Activated CD8-positive, alpha-beta memory T cell treated with anti-CD3 and anti-CD28 coated beads, Interleukin-2, amount 50 U/mL, for 1 hour (primary cell): Measurements from ENCODE around the gene MTHFD1.

Source experiments
- DNase-seq: peaks from one replicate; pipeline ENCODE4 v3.0.0-alpha.2; 2020; ENCODE audit errors: extremely low read depth

The MTHFD1 gene

DNA sequence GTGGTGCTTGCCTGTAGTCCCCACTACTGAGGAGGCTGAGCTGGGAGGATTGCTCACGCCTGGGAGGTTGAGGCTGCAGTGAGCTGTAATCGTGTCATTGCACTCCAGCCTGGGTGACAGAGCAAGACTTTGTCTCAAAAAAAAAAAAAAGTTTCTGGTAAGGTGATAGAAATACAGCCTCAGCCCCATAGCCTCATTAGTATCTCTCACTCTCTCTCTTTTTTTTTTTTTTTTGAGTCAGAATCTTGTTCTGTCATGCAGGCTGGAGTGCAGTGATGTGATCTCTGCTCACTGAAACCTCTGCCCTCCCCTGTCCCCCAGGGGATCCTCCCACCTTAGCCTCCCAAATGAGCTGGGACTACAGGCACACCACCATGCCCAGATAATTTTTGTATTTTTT is 19.2 kb downstream of the MTHFD1 start:
- DNase-seq = no peak

DNA sequence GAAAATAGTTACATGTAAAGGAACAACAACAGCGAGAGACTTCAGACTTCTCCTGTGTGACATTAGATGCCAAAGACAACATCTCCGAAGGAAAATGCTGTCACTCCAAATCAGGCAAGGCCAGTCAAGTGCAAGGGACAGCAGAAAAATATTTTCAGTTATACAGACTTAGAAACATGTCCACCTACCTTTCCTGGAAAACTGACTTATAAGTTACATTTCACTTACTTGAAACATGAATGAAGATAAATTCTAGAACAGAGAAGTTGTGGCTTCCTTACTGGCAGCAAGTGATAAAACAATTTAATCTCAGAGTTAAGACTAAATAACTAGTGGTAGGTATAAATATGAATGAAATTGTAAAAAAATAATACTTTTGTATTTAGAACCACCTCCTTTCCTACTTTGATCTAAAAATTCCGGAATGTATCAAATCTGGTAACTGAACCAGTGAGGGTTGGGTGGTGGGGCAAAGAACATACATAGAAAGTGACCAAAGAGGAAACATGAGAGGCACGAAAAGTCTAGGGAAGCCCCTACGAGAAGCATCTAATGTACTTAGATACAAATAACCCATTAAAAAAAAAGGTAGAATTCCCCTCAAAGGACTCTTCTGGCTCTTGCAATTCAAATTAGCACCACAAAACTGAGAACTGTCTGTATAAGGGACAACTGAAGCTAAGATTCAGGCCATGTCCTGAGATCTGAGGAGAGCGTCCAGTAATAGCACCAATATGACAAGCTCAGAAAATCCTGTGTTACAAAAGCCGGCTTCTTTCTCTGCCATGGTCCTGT is 21.2 kb downstream of the MTHFD1 start:
- no peak for DNase-seq

DNA sequence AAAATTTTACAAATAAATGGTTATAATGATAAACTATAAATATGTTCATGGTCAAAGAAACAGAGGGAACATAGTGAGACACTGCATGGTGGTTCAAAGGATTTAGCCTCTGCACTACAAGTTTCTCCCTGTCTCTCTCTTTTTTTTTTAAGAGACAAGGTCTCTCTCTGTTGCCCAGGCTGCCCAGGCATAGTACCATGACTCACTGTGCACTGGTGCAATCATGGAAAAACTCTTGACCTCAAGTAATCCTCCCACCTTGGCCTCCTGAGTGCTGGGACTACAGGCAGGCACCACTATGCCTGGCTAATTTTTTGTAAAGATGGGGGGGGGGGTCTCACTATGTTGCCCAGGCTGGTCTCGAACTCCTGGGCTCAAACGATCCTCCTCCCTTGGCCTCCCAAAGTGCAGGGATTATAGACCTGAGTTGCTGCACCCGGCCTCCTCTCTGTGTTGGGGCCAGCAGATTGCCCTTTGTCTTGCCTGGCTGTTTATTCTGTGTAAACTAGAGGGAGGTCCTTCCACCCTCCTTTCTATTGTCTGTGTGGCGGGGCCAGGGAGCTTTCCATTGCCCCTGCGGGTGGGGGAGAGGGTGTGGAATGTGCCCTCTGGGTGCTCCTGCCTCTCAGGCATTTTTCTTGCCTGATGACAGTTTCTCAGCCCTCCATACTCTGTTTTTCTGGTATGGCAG is 22.1 kb downstream of the MTHFD1 start:
- no peak for DNase-seq

DNA sequence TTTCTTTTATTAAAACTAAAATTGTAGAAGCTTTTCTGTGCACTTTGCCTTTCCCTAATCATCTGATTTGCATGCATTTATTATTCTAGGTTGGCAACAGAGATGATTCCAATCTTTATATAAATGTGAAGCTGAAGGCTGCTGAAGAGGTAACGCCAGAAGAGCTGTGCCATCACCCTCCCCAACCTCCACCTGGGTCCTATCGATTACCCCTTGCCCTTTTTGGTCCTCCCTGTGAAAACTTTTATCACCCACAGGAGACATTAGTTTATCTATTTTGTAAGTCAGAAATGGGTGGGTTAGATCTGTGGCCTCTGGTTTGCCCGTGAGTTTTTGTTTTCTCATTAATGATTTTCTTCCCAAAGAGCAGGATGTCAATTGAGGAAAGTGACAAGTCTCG is 22.8 kb downstream of the MTHFD1 start:
- DNase-seq = no peak

DNA sequence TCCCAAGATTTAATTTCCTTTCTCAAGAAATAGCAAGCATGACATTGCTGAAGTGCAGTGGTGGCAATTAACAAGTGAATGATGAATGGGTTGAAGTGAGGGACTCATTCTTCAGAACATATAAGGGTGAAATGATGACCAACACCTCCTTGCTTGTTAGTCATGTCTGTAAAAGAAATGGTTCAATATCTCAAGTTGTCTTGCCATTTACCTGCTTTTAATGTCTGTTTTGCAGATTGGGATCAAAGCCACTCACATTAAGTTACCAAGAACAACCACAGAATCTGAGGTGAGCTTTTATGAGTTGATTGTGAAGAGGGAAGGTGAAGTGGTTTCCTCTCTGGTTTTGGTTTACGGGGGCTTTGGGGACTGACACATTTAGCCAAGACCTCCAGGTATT is 24.1 kb downstream of the MTHFD1 start:
- DNase-seq = no peak

DNA sequence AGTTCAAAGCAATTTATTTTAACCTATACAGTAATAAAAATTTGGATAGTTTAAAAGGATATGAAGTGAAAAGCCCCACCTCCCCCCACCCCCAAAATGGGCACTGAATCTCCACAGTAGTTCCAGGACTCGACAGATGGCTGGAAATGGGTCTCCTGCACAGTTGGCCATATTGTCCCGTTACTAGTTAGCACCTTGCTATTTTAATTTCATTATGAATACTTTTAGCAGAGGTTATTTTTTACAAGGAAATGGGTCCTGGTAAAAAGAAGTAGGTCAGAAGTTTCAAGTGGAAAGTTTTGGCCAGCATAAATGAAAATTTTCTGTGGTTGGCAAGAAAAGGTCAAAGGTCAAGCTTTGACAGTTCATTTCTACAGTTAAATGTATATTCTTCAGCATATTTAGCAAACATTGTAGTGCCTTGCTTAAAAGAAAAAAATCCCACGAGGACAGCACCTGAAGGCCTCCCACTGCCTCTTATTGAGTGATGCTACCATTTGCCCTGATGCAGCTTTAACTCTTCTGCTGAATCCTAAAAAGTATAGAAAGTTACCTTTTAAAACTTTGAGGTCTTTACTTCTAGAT is 28.3 kb downstream of the MTHFD1 start:
- no peak for DNase-seq

DNA sequence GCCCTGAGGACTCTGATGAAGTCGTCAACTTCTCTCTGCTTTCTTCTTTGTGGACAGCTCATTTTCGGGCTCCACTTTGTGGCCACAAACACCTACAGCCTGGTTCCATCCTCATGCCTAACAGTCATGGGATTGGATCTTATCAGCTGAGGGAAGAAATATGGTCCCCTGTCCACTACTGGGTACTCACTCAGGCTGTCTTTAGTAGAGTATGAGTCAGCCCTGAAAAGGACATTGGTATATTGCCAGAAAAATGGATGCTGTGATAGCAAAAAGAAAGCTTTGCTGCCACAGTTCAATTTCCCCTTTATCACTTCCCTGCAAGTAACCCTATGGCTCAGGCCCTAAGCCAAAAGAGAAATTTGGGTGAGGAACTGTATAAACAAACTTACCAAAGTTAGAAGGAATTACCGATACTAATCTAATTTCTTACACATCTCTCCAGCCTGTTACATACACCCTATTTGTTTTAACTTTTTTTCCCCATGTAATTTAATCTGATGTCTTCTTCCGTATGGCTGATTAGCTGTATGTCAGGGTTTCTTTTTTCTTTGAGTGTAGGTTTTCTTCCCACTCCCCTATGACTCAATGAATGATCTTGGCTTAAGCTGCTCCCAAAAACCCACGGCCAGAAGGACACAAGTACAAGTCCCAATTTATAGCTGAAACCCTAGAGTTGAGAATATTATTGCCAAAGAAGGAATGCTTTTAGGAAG is 29.1 kb downstream of the MTHFD1 start:
- DNase-seq = no peak

DNA sequence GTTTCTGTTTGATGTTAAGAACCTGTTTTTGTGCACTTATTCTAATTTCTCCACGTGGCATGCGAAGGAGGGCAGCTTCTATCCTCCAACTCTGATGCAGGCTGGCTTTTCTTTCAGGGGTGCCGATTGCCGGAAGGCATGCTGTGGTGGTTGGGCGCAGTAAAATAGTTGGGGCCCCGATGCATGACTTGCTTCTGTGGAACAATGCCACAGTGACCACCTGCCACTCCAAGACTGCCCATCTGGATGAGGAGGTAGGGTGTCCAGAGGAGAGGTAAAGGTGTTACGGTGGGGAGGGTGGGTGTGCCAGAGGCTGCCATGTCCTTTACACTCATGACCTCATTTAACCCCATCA is 29.6 kb downstream of the MTHFD1 start:
- no peak for DNase-seq

DNA sequence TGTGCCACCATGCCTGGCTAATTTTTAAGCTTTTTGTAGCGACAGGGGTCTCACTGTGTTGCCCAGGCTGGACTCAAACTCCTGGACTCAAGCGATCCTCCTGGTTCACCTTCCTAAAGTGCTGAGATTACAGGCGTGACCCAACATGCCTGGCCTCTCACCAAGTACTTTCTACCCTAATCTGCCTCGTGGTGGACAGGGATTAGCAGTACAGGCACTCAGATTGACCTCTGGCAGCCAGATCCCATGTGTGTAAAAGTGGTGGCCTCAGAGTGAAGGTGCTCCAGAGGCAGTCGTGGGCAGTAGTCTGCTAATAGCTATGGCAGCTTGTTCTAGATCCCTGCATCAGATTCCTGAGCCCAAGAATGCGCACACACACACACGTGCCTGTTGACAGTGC is 30.9 kb downstream of the MTHFD1 start:
- DNase-seq = no peak

DNA sequence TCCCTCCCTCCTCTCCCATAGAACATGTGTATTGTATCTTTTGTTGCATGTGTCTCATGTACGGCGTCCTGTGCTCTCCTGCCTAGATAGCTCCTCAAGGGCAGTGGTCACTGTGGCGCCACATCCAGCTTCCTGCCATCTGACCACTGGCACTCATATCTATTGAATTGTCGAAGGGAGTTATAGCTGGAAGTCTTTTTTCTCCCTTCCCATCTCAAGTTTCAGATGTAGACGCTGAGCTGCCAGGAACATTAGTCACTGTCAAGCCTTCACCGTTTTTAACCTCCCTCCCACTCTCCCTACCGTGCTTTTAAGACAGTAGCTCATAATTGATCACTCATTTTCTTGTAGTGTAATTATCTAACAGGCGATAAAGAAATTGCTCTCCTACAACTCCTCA is 33.0 kb downstream of the MTHFD1 start:
- no peak for DNase-seq

DNA sequence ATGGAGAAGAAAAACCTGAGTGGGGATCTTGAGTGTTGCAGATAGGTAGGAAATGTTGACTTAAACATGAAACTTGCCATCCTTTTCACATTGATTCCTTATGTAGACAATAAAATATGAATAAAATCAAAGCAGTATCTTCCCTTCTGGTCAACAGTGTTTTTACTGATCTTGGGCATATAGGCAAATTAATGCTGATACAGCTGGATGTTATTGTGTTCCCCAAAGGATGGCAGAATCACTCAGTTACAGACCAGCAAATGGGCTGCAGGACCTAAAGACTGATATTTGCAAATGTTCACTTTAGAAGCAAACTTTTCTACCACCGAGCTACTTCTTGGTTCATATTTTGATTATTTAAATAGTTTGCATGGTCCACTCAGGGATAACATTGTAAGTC is 33.9 kb downstream of the MTHFD1 start:
- DNase-seq = no peak

DNA sequence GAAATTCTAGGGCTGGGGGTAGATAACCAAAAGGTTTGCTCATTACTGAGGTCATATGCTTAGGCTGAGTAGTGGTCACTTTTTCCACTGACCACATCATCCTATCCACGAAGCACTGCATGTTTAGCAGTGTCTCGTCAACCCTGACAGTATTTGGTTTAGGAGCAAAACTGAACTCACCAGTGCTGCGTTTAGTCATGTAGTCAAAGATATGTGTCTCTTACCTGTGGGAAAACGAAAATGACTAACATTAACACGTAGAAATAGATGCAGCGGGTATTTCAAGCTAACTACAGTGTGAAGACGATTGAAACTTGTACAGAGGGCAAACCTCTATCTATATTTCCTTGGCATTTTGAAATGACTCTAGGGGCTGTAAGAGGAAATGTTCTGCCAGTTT is 34.6 kb downstream of the MTHFD1 start:
- DNase-seq = no peak

DNA sequence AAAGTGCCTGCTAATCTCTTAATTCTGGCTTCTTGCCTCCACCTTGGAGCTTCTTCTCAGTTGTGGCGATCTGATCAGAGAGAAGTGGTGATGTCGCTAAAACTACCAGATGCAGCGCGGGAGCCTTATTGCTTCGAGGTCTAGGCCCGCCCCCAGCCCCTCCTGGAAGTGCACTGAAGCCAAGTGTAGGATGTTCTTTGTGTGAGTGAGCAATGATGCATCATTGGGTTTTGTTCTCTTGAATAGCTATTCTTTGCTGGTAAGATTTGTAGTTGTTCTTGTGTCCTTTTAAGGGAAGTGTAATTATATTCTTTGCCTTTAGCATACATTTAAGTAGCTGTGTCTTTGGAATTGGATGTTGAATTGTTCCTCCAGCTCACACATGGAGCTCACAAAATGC is 35.8 kb downstream of the MTHFD1 start:
- no peak for DNase-seq

DNA sequence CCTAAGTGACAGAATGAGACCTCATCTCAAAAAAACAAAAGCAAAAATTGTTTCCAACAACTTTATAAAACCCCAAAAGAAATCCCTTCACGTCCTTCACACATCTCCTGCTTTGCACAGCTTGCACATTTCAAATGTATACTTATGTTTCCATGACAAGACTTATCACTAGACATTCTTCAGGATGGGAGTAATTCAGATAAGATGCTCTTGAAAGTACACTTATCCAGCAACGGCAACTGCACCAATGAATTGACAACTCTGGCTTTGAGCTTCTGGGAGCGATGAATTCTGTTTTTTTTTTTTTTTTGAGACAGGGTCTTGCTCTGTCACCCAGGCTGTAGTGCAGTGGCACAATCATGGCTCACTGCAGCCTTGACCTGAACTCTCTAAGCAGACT is 46.4 kb downstream of the MTHFD1 start:
- no peak for DNase-seq

DNA sequence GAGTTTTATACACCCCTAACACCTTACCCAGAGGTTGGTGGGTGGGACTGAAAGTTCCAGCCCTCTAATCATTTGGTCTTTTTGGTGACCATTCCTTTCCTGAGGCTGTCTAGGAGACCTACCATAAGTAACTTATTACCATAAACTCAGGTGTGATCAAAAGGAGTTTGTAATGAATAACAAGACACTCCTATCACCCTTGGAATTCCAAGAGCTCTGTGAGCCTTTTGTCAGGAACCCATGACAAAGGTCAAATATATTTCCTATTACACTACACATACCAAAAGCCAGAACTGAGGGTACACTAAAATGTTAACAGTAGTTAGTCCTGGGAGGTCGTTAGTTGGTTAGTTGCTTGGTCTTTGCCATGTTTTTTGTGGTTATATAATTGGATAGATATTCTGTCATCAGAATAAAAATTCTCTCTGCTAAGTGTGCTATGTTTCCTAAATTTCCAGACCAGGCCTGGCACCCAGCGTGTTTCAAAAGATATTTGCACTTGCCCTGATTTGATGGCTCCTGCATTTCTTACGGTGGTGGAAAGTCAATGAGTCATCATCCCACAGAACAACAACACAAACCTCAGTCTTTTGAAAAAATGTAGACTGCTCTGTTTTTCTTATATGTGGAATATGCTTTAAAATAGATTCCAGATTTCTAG is 50.2 kb downstream of the MTHFD1 start:
- peak; percentile 8 for DNase-seq

DNA sequence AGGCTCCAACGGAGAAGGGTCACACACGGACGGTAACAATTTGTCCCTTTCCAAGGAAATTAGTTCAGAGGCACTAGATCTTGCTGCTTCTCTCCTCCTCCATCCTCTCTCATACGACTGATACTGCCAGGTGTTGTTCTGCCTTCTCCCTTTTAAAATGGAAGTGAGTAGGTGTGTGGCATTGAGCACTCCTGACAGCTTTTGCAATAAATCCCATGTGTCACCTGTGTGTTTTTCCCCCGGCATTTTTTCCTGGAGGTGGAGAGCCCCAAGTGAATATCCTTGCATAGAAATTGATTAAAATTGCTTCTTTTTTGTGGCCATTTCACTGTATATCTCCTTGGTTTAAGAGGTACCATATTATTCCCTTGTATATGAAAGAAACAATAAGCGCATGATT is 51.0 kb downstream of the MTHFD1 start:
- DNase-seq = no peak

DNA sequence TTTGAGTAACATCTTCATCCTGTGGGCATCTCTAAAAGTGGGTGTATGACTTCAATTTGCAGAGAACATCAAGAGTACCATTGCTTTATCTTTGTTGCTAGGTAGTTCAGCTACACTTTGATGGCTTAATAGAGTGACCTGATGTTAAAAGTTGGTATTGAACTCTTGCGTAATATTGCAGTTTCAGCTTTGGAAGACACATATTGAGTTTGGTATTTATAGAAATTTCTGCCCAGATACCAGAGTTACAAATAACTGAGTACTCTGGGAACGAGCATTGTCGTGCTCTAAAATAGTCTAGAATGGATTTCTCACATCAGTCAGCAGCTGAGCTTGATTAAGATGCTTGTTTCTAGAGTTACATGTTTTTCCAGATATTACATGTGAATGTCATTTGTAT is 52.3 kb downstream of the MTHFD1 start:
- no peak for DNase-seq

DNA sequence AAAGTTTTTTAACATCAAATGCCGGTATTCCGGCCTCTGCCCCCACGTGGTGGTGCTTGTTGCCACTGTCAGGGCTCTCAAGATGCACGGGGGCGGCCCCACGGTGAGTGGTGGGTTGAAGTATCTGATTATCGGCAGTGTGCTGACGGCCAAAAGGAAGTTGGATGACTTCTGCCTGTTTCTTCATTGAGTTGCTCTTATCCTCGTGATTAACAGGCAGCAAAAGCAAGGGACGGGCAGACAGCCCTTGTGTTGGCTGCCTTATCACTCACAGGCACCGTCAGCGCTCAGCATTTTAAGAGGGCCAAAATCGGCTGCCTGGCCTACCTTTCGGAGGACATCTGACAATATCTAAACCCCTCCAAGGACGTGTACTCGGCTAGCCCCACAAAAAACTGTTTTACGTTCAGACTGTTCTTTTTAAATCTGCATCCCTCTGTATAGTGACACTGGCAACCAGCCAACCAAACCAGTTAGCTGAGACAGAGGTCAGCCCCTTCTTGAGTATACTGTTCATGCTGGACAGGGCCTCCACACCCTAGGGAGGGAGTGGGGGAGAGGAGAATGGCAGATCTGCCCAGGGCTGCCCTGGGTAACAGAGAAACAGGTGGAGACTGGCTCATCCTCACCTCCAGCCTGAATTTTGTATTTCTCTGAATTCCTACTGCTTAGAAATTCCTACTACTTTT is 54.3 kb downstream of the MTHFD1 start:
- DNase-seq = no peak

DNA sequence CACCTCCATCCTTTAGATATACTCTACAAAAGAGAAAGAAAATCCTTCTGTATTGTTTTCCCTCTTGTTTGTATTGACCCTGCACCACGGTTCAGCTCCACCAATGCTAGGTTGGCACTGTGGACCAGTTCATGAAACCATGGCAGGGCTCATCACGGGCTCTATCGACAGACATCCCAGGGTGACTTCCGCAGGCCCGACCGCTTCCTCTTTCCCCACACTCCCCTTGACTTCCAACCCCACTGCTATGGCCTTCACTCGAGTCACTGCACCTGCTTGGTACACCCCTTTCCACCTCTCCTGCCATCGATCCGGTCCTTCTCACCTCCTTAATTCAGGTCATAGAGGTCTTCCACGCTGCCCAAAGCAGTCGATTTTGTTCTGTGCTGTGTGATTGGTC is 56.0 kb downstream of the MTHFD1 start:
- no peak for DNase-seq

DNA sequence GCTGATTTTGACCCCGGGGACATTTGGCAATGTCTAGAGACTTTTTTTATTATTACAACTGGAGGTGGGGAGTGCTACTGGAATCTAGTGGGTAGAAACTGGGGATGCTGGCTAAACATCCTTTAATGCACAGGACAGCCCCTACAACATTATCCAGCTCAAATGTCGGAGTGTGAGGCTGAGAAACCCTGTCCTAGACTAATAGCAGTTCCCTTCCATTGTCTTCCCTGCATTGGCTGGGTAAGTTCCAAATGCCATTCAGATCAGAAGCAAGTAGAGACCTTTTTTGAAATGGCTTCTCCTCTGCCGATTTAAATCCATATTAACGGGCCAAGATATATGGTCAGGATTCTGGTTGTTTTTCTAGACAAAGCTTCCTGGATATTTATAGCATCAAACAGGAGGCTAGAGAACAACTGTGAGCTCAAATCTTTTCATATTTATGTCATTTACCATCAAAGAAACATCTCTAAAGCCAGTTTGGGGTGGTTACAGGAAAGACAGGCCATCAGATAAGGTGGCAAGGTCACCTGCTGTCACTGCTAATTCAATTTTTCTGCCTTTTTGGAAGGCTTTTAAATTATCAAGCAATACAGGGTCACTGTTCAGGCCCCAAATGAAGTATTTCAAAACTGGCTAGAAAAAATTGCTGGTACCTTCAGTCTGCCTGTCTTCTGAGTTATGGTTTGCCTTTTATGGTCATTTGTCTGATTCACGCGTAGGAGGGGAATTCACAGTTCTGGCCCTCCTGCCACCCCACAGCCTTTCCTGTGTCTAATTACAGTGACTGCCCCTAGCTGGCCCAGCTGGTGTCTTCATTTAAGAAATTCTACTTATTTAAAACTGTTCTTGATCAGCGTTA is 57.1 kb downstream of the MTHFD1 start:
- DNase-seq = no peak
